ENCODE measurements around the gene CMTM4. TPM values are rescaled to one million over a fixed set of nuclear protein-coding genes. Genes with fewer than 3 reads are reported as not detected.
"Not testable (repeated sequence)": the region's sequence is repeated elsewhere in the genome, so short reads cannot be mapped to it uniquely, and the experiment has no call there.

The CMTM4 gene
- polyA plus RNA-seq, 3 donors: 69.1 to 70.8 (median 69.4) TPM

- DNase-seq (ENCODE audit: low read depth in 3 of 3, low spot score in 2 of 3): no peak
Measured at GRCh38 chr16:66599726-66600125, 96.8 kb downstream of the CMTM4 start.

GRCh38 chr16:66598111-66598510 lies 98.4 kb downstream of the CMTM4 start:
- no peak for DNase-seq (ENCODE audit: low read depth in 3 of 3, low spot score in 2 of 3)

DNA sequence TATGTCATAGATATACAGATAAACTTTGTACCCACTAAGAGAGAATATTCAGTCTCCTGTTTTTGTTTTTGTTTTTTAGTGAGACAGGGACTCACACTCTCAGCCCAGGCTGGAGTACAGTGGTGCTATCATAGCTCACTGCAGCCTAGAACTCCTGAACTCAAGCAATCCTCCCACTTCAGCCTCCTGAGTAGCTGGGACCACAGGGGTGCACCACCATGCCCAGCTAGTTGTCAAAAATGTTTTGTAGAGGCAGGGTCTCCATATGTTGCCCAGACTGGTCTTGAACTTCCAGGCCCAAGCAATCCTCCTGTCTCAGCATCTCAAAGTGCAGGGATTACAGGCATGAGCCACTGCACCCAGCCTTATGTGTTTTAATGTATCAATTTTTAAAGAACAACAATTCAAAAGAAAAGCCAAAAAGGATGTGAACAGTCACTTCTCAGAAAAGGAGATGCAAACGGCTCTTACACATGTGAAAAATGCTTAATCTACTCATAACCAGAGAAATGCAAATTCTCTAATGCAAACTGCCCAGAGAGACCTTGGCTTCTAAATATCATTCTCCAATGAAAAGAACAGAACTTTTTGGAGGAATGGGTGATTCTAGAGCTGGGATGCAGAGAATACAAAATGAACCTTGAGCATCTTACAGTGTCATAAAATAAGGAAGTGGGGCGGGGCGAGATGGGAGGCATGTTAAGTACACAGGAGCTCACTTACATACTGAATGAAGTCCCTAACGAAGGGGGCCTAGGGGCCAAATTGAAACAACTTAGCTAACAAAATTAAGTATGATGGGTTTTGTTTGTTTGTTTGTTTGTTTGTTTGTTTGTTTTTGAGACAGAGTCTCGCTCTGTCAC lies 99.3 kb downstream of the CMTM4 start:
- no peak for DNase-seq (ENCODE audit: low read depth in 3 of 3, low spot score in 2 of 3)

- not testable (repeated sequence) for DNase-seq (ENCODE audit: low read depth in 3 of 3, low spot score in 2 of 3)
Measured at GRCh38 chr16:66596559-66596958, 100.0 kb downstream of the CMTM4 start.

- DNase-seq (ENCODE audit: low read depth in 3 of 3, low spot score in 2 of 3): no peak
Measured at GRCh38 chr16:66594739-66595138, 101.8 kb downstream of the CMTM4 start.

DNA sequence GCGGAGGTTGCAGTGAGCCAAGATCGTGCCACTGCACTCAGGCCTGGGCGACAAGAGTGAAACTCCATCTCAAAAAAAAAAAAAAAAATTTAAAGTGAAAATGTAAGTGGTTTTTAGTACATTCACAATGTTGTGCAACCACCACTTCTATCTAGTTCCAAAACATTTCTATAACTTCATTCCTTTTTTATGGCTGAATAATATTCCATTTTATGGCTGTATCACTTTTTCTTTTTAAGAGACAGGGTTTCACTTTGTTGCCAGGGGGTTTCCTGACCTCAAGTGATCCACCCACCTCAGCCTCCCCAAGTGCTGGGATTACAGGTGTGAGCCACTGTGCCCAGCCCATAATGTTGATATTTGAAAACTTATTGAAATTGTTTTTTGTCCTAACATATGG lies 103.7 kb downstream of the CMTM4 start:
- no peak for DNase-seq (ENCODE audit: low read depth in 3 of 3, low spot score in 2 of 3)

GRCh38 chr16:66592241-66592640 lies 104.3 kb downstream of the CMTM4 start:
- no peak for DNase-seq (ENCODE audit: low read depth in 3 of 3, low spot score in 2 of 3)

GRCh38 chr16:66591018-66591417 lies 105.5 kb downstream of the CMTM4 start:
- DNase-seq (ENCODE audit: low read depth in 3 of 3, low spot score in 2 of 3): no peak

GRCh38 chr16:66590322-66590721 lies 106.2 kb downstream of the CMTM4 start:
- no peak for DNase-seq (ENCODE audit: low read depth in 3 of 3, low spot score in 2 of 3)

- no peak for DNase-seq (ENCODE audit: low read depth in 3 of 3, low spot score in 2 of 3)
Measured at GRCh38 chr16:66588981-66589713, 107.4 kb downstream of the CMTM4 start.

GRCh38 chr16:66587881-66588600 lies 108.5 kb downstream of the CMTM4 start:
- no peak for DNase-seq (ENCODE audit: low read depth in 3 of 3, low spot score in 2 of 3)

GRCh38 chr16:66585481-66586239 lies 110.9 kb downstream of the CMTM4 start:
- DNase-seq (ENCODE audit: low read depth in 3 of 3, low spot score in 2 of 3): no peak

GRCh38 chr16:66581246-66581952 lies 115.1 kb downstream of the CMTM4 start:
- no peak for DNase-seq (ENCODE audit: low read depth in 3 of 3, low spot score in 2 of 3)

DNA sequence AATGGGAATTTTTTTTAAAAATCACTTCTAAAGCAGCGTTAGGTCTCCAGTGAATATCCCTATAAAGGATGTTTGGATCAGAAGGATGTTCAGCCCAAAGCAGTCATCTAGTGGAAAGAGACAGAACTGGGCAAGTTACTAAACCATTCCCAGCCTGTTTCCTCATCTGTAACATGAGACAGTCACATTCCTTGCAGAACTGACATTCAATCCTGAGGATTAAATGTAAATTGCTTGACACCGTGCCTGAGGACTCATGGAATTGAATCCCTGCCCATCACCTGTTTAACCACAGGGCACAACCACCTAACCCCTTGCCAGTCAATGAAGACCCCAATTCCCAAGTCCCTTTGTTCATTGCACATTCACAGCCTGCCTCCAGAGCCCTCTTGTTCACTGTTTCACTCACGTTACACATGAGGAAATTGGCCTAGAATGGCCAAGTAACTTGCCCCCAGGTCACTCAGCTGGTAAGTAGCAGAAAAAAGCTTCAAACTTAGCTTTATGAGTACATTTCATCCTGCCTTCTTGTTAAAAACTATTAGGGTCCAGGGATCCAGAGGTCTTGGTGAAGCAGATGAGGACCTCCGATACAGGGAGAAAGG lies 115.8 kb downstream of the CMTM4 start:
- peak in 1 of 3 donors; percentile 26 for DNase-seq (ENCODE audit: low read depth in 3 of 3, low spot score in 2 of 3)

DNA sequence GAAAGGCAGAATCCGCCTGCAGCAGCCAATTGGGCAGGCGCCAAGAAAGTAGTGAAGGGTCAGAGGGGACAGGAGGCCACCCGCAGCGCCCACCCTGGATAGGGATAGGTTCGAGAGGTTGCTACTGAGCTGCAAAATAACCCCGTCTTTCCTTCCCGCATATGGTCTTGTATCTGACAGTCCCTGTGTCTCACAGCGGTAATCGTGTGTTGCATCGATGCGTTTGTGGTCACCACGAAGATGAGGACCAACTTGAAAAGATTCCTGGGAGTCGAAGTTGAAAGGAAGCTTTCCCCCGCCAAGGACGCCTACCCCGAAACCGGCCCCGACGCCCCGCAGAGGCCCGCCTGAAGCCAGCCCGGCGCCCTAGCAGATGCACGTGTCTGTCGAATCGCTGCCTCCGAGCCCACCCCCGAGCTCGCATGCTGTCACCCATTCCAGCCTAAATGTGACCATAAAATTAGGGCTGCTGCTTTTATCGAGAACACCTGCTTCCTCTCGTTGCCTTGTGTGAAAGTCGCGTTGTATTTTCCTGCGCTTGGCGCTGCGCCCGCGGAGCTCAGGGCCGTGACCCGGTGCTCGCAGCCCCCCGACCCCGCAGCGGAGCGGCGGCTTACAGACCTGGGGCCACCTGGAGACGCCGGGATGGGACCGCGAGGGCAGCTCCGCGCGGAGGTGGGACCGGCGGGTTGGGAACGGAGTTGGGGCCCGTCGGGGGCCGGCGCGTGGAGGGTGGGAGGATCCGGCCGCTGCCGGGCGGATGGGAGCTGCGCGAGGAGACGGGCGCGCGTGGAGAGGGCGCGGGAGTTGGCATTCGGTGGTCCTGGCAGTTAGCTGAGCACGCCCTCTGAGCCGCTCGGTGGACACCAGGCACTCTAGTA lies 117.7 kb downstream of the CMTM4 start, which contains the start of gene CMTM2:
Gene CMTM2 (plus strand): TSS at position 813 of the 881 bp plus-strand sequence. CDS start 145 bp downstream, outside the sequence.
- DNase-seq (ENCODE audit: low read depth in 3 of 3, low spot score in 2 of 3): peak in 1 of 3 donors; percentile 18

GRCh38 chr16:66576296-66576695 lies 120.2 kb downstream of the CMTM4 start:
- DNase-seq (ENCODE audit: low read depth in 3 of 3, low spot score in 2 of 3): no peak

DNA sequence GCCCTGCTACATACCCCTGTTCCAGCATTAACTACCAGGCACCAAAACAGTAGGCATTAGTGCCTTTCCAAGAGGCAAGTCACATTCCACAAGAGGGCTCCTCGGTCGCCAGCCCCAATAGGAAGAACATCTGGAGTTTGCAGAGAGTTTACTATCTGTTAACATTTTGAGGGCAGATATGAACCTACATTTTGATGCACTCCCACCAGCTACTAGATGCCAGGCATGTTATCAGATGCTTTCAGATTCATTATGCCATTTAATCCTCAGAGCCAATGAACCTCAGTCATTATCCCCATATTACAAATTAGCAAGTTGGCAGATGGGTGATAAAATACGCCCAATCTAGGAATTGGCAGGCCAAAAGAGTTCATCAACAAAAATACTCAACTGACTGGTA lies 121.5 kb downstream of the CMTM4 start:
- no peak for DNase-seq (ENCODE audit: low read depth in 3 of 3, low spot score in 2 of 3)

DNA sequence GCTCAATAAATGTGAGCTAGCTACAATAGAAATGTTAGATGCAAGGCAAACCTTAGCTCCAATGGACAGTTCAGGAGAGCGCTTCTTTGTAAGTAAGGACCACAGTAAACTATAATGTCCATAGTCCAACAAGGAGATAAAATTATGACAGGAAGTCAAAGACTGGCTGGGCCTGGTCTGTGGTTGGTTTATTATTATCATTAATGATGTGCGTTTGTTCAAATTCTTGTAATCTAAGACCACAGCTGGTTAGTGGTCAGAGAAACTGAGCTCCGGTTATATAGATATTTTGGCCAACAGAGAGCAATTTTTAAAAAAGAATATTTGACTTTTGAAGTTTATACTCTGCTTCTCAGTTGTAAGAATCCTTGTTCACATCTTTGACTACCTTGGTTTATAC lies 122.0 kb downstream of the CMTM4 start:
- DNase-seq (ENCODE audit: low read depth in 3 of 3, low spot score in 2 of 3): no peak

Measured in right renal cortex interstitium (tissue), 3 donors.